Measurements from ENCODE around the gene C20orf173. TPM values are rescaled to one million over a fixed set of nuclear protein-coding genes. Genes with fewer than 3 reads are reported as not detected.

C20orf173 gene
- total RNA-seq, 1 experiment from 2014 or later: not detected

DNA sequence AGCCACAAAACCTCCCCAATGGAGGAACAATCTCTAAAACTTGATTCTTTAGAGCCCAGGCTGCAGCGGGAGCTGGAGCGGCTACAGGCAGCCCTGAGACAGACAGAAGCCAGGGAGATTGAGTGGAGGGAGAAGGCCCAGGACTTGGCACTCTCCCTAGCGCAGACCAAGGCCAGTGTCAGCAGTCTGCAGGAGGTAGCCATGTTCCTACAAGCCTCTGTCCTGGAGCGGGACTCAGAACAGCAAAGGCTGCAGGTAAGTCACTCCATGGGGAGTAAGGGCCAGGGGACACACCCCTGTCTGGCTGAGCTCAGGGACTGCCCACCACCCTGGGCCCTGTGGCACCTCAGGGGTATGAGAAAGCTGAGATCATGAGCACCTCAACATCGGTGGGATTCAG is 24.7 kb downstream of the C20orf173 start:
- TF ChIP-seq, protein P1, sequence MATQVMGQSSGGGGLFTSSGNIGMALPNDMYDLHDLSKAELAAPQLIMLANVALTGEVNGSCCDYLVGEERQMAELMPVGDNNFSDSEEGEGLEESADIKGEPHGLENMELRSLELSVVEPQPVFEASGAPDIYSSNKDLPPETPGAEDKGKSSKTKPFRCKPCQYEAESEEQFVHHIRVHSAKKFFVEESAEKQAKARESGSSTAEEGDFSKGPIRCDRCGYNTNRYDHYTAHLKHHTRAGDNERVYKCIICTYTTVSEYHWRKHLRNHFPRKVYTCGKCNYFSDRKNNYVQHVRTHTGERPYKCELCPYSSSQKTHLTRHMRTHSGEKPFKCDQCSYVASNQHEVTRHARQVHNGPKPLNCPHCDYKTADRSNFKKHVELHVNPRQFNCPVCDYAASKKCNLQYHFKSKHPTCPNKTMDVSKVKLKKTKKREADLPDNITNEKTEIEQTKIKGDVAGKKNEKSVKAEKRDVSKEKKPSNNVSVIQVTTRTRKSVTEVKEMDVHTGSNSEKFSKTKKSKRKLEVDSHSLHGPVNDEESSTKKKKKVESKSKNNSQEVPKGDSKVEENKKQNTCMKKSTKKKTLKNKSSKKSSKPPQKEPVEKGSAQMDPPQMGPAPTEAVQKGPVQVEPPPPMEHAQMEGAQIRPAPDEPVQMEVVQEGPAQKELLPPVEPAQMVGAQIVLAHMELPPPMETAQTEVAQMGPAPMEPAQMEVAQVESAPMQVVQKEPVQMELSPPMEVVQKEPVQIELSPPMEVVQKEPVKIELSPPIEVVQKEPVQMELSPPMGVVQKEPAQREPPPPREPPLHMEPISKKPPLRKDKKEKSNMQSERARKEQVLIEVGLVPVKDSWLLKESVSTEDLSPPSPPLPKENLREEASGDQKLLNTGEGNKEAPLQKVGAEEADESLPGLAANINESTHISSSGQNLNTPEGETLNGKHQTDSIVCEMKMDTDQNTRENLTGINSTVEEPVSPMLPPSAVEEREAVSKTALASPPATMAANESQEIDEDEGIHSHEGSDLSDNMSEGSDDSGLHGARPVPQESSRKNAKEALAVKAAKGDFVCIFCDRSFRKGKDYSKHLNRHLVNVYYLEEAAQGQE (IDR thresholded peaks at IDR 0.05; ENCODE audit: insufficient read depth in 1 of 2, low read depth in 2 of 2, low read length in 1 of 2): no peak
- TF ChIP-seq, protein P2, sequence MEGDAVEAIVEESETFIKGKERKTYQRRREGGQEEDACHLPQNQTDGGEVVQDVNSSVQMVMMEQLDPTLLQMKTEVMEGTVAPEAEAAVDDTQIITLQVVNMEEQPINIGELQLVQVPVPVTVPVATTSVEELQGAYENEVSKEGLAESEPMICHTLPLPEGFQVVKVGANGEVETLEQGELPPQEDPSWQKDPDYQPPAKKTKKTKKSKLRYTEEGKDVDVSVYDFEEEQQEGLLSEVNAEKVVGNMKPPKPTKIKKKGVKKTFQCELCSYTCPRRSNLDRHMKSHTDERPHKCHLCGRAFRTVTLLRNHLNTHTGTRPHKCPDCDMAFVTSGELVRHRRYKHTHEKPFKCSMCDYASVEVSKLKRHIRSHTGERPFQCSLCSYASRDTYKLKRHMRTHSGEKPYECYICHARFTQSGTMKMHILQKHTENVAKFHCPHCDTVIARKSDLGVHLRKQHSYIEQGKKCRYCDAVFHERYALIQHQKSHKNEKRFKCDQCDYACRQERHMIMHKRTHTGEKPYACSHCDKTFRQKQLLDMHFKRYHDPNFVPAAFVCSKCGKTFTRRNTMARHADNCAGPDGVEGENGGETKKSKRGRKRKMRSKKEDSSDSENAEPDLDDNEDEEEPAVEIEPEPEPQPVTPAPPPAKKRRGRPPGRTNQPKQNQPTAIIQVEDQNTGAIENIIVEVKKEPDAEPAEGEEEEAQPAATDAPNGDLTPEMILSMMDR (IDR thresholded peaks at IDR 0.05): no peak
- TF ChIP-seq POLR2AphosphoS5 (IDR thresholded peaks at IDR 0.05; ENCODE audit: low read depth, low read length) (no peak), SIN3A (IDR thresholded peaks at IDR 0.05; ENCODE audit: borderline replicate concordance, insufficient read depth, low read depth, low read length) (no peak), TCF7L2 (IDR thresholded peaks at IDR 0.05; ENCODE audit: low read depth, low read length) (no peak)
- peaks cover 2% of the 10 kb centered on the region; the same call in 1 of the 2 replicates for H3K36me3 ChIP-seq (ENCODE audit: control insufficient read depth, insufficient read depth, low read length)
- H3K9me3 ChIP-seq (ENCODE audit: control insufficient read depth, insufficient read depth, low read depth, low read length): no peaks in the 10 kb centered on the region
- BruUV-seq (replicated peaks): no TSS peak
- H3K27me3 ChIP-seq (ENCODE audit: control insufficient read depth, insufficient read depth, low read length): no peaks in the 10 kb centered on the region
- DNase-seq (ENCODE audit: low read depth, low spot score) (no peak), ATAC-seq (0 out of 2 replicates have a peak, but pooled peaks have one; percentile 22)
- H3K27ac ChIP-seq (ENCODE audit: low read length): no peak overlapping the region
- ChIA-PET CTCF (interaction anchor here (1.0 kb wide), 1 partner anchor 58 kb away, joined by 3 read pairs; no protein-coding TSS in a partner anchor), POLR2A (no interaction called here)
- in situ Hi-C loops (cut with HindIII; ENCODE audit: low pct_unique_long_range_greater_than_20kb, low sequenced_read_pairs) (no loop called here), intact Hi-C loops (cut with micrococcal nuclease; ENCODE audit: unreplicated experiment) (no loop called here)
- H3K4me3 ChIP-seq (ENCODE audit: low read depth in 2 of 2, low read length in 2 of 2): no peak overlapping the region
- no peaks in the 10 kb centered on the region for H3K4me1 ChIP-seq (ENCODE audit: control insufficient read depth, insufficient read depth, low read length)

DNA sequence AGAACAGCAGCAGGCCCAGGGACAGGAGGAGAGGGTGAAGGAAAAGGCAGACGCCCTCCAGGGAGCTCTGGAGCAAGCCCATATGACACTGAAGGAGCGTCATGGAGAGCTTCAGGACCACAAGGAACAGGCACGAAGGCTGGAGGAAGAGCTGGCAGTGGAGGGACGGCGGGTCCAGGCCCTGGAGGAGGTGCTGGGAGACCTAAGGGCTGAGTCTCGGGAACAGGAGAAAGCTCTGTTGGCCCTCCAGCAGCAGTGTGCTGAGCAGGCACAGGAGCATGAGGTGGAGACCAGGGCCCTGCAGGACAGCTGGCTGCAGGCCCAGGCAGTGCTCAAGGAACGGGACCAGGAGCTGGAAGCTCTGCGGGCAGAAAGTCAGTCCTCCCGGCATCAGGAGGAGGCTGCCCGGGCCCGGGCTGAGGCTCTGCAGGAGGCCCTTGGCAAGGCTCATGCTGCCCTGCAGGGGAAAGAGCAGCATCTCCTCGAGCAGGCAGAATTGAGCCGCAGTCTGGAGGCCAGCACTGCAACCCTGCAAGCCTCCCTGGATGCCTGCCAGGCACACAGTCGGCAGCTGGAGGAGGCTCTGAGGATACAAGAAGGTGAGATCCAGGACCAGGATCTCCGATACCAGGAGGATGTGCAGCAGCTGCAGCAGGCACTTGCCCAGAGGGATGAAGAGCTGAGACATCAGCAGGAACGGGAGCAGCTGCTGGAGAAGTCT is 25.5 kb downstream of the C20orf173 start:
- BruUV-seq (replicated peaks): no TSS peak
- ATAC-seq: peak; percentile 25; the same call in 1 of the 2 replicates
- H3K4me3 ChIP-seq (ENCODE audit: low read depth in 2 of 2, low read length in 2 of 2): no peak overlapping the region
- DNase-seq (ENCODE audit: low read depth, low spot score): no peak
- H3K27me3 ChIP-seq (ENCODE audit: control insufficient read depth, insufficient read depth, low read length): no peaks in the 10 kb centered on the region
- no peak overlapping the region for H3K27ac ChIP-seq (ENCODE audit: low read length)
- POLR2A ChIA-PET: interaction anchor here (0.7 kb wide), 1 partner anchor 923 kb away, joined by 3 read pairs; no protein-coding TSS in a partner anchor
- TF ChIP-seq, protein P2 (IDR thresholded peaks at IDR 0.05): no peak
- TF ChIP-seq TCF7L2 (IDR thresholded peaks at IDR 0.05; ENCODE audit: low read depth, low read length): no peak
- TF ChIP-seq SIN3A (IDR thresholded peaks at IDR 0.05; ENCODE audit: borderline replicate concordance, insufficient read depth, low read depth, low read length): no peak
- H3K9me3 ChIP-seq (ENCODE audit: control insufficient read depth, insufficient read depth, low read depth, low read length): no peaks in the 10 kb centered on the region
- in situ Hi-C loops (cut with HindIII; ENCODE audit: low pct_unique_long_range_greater_than_20kb, low sequenced_read_pairs) (no loop called here), intact Hi-C loops (cut with micrococcal nuclease; ENCODE audit: unreplicated experiment) (no loop called here)
- peaks cover 5% of the 10 kb centered on the region for H3K36me3 ChIP-seq (ENCODE audit: control insufficient read depth, insufficient read depth, low read length)
- CTCF ChIA-PET: interaction anchor here (0.6 to 1.0 kb wide), 2 partner anchors 58 to 215 kb away, joined by 3 to 4 read pairs; no protein-coding TSS in a partner anchor
- no peaks in the 10 kb centered on the region for H3K4me1 ChIP-seq (ENCODE audit: control insufficient read depth, insufficient read depth, low read length)

Measured in Panc1 (cell line).